HEK293 (cell line): ENCODE results near the gene FGFR3.

ENCODE experiments used
- ZNF335 ChIP-seq: fragments of 450-650 bp; formaldehyde crosslinking; conservative IDR thresholded peaks from 2 replicates; pipeline ENCODE4 v1.5.1; 2016; ENCODE audit warnings: missing biosample characterization, missing genetic modification characterization
- ZNF777 ChIP-seq: fragments of 450-650 bp; formaldehyde crosslinking; IDR thresholded peaks from 2 replicates; pipeline ENCODE4 v1.5.1; 2017; ENCODE audit warnings: missing biosample characterization, missing genetic modification characterization, borderline replicate concordance

DNA sequence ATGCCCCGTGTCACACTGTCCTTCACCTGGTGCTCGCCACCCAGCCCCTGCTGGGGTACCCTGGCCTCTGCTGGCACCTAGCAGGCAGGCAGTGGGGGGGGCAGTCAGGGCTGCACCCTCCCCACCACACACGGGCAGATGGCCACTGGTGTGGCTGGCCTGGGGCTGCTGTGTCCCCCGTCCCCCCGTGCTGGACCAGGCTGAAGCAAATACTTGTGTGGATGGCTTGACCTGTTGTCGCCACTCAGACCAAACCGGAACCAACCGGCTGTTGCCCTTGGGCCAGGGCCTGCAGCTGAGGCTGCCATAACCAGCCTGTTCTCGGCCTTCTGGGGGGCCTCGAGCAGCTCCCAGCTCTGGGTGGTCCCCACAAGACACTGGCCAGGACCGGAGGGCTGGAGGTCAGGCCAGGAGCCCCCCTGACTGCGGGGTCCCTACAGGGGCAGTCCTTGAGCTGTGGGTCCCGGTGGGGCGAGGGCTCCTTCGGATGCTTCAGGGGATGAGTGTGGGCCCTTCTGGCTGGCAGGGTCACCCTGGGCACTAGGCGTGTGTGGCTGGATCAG is 4.3 kb downstream of the FGFR3 start:
- no peak for TF ChIP-seq ZNF335 (tag by site-specific recombination)
- no peak for TF ChIP-seq ZNF777 (tag by site-specific recombination)
